ENCODE data around the gene PTPRN2. TPM values are rescaled to one million over a fixed set of nuclear protein-coding genes. Genes with fewer than 3 reads are reported as not detected.
"Not testable (repeated sequence)": the region's sequence is repeated elsewhere in the genome, so short reads cannot be mapped to it uniquely, and the experiment has no call there.

PTPRN2 gene
- total RNA-seq, 2 experiments from 2014 or later, result 0.70 TPM; not detected in 1

DNA sequence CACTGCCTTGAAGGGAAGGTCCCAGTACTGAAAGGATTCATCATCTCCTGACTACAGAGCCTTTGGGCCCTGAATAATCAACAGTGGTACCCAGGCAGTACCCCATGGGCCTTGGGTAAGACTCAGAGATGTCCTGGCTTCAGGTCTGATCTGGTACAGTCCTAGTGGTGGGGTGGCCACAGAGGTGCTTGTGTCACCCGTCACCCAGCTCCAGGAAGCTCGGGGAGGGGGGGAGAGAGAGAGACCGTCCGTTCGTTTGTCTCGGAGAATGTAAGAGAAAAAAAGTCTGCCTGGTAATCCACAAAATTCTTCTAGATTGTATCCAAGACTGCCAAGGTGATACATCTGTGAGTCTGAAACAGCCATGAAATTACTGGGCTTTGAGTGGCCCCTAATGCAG, 381.3 kb downstream of the PTPRN2 start:
- intact Hi-C loops (cut with micrococcal nuclease; ENCODE audit: unreplicated experiment), result no loop called here
- ChIA-PET CTCF (ENCODE audit: unreplicated experiment) (no interaction called here), POLR2A (no interaction called here)
- TF ChIP-seq EZH2phosphoT487 (IDR thresholded peaks at IDR 0.05; ENCODE audit: borderline replicate concordance, low read depth, low read length) (no peak), CTCF (conservative IDR thresholded peaks at IDR 0.05; ENCODE audit: low read length) (no peak)
- Histone ChIP-seq H3K27ac (ENCODE audit: low read depth, low read length, poor library complexity, severe bottlenecking) (no peak overlapping the region), H4K20me1 (ENCODE audit: insufficient read depth, low read length) (no peaks in the 10 kb centered on the region), H3K9me3 (ENCODE audit: low read length) (no peaks in the 10 kb centered on the region), H3K4me2 (ENCODE audit: low read length) (no peak overlapping the region), H3K4me1 (ENCODE audit: insufficient read depth, low read length, poor library complexity, severe bottlenecking) (no peaks in the 10 kb centered on the region), H3K9me2 (ENCODE audit: insufficient read depth, low read length) (no peaks in the 10 kb centered on the region), H3K36me3 (ENCODE audit: insufficient read depth, low read length) (no peaks in the 10 kb centered on the region), H3K4me3 (ENCODE audit: low read depth, low read length, poor library complexity, severe bottlenecking) (no peak overlapping the region), H2AFZ (ENCODE audit: low read length) (no peak overlapping the region), H3K79me2 (ENCODE audit: insufficient read depth, low read depth, low read length) (no peaks in the 10 kb centered on the region)
- no TSS peak for BruUV-seq (replicated peaks)
- no peak for DNase-seq (ENCODE audit: low spot score)

DNA sequence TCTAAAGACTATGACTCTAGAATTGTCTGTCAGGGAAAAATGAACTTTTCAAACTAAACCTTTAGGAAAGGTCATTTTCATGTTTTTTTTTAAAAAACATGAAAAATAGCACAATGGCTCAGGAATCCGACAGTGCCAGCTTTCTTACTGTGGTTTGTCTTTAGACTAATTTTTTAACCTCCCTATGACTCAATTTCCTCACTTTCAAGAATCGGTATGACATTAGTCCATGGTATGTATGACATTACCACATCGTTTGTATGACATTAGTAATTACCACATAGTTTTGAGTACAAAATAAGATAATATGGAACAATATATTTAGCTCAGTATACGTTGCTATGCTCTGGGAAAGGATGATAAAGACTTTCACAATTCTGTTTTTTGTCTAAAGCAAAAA, 383.2 kb downstream of the PTPRN2 start:
- H2AFZ ChIP-seq (ENCODE audit: low read length), result no peak overlapping the region
- DNase-seq (ENCODE audit: low spot score), result no peak
- no peaks in the 10 kb centered on the region for H3K9me3 ChIP-seq (ENCODE audit: low read length)
- intact Hi-C loops (cut with micrococcal nuclease; ENCODE audit: unreplicated experiment), result no loop called here
- no peaks in the 10 kb centered on the region for H3K9me2 ChIP-seq (ENCODE audit: insufficient read depth, low read length)
- TF ChIP-seq EZH2phosphoT487 (IDR thresholded peaks at IDR 0.05; ENCODE audit: borderline replicate concordance, low read depth, low read length) (no peak), CTCF (conservative IDR thresholded peaks at IDR 0.05; ENCODE audit: low read length) (no peak)
- ChIA-PET CTCF (ENCODE audit: unreplicated experiment) (no interaction called here), POLR2A (no interaction called here)
- H3K4me2 ChIP-seq (ENCODE audit: low read length), result no peak overlapping the region
- no peaks in the 10 kb centered on the region for H4K20me1 ChIP-seq (ENCODE audit: insufficient read depth, low read length)
- no peak overlapping the region for H3K4me3 ChIP-seq (ENCODE audit: low read depth, low read length, poor library complexity, severe bottlenecking)
- no peaks in the 10 kb centered on the region for H3K4me1 ChIP-seq (ENCODE audit: insufficient read depth, low read length, poor library complexity, severe bottlenecking)
- H3K27ac ChIP-seq (ENCODE audit: low read depth, low read length, poor library complexity, severe bottlenecking), result no peak overlapping the region
- BruUV-seq (replicated peaks), result no TSS peak
- no peaks in the 10 kb centered on the region for H3K79me2 ChIP-seq (ENCODE audit: insufficient read depth, low read depth, low read length)
- no peaks in the 10 kb centered on the region for H3K36me3 ChIP-seq (ENCODE audit: insufficient read depth, low read length)

GRCh38 chr7:158203948-158204347, 383.7 kb downstream of the PTPRN2 start:
- intact Hi-C loops (cut with micrococcal nuclease; ENCODE audit: unreplicated experiment); H2AFZ ChIP-seq (ENCODE audit: low read length); H3K79me2 ChIP-seq (ENCODE audit: insufficient read depth, low read depth, low read length); H3K27ac ChIP-seq (ENCODE audit: low read depth, low read length, poor library complexity, severe bottlenecking); H3K9me2 ChIP-seq (ENCODE audit: insufficient read depth, low read length); H3K4me1 ChIP-seq (ENCODE audit: insufficient read depth, low read length, poor library complexity, severe bottlenecking); H3K36me3 ChIP-seq (ENCODE audit: insufficient read depth, low read length); BruUV-seq (replicated peaks); H3K4me3 ChIP-seq (ENCODE audit: low read depth, low read length, poor library complexity, severe bottlenecking); CTCF ChIA-PET (ENCODE audit: unreplicated experiment); DNase-seq (ENCODE audit: low spot score); H4K20me1 ChIP-seq (ENCODE audit: insufficient read depth, low read length); POLR2A ChIA-PET; H3K9me3 ChIP-seq (ENCODE audit: low read length); H3K4me2 ChIP-seq (ENCODE audit: low read length): not testable (repeated sequence)

All from OCI-LY7 (cell line).